T-helper 1 cell treated with Interleukin-12 subunit alpha and Interleukin-12 subunit beta and Interleukin-4 antibody, amounts not matched to agents 30 ng/mL and 1 ng/mL, for 36 hours (primary cell): ENCODE results near the gene SVIP. TPM values are rescaled to one million over a fixed set of nuclear protein-coding genes. Genes with fewer than 3 reads are reported as not detected.

ENCODE experiments used
- intact Hi-C: fragments of 100-400 bp; cut with micrococcal nuclease; formaldehyde crosslinking; loops from one replicate; pipeline ENCODE4 v1.15.1; 2024
- total RNA-seq: library from RNA; stranded (reverse); gene quantifications from 2 replicates; pipeline ENCODE4 v1.2.3, GENCODE V29; 2022

The SVIP gene
- total RNA-seq: 34.2 and 37.1 TPM in 2 replicates

DNA sequence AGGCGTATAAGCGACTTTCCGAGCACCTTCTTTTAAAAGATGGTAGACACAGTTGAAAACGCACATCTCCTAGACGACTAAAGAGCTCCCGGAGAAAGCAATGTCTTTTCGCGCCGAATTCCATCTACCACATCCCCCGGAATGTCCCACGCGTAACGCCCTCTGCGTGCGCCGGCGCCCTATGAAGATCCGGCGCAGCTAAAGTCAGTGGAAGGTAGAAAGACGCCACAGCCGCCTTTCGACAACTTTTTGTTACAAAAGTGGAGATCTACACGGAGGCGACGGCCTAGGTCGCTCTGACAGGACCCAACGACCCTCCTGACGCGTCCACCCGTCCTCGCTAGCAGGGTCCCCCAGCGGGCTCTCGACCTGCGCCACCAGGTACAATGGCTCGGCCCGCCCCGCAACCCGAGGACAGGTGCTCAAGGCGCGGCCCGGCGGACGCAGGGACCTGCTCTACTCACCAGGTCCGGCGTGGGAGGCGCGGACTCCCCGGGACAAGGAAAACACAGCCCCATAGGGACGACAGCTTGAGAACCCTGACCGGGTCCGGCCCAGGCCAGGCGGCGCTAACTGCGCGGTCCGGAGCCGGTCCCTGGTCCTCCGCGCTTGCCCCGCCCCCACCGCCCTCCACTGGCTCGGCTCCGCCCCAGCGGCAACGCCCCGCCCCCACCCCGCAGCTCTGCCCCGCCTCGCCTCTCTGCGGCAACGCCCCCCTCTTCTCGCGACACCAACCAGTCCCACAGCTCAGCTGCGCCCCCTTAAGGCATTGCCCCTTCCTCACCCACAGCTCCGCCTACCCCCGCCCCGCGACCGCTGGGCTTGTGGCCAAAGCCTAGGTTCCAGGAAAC, at the start of gene SVIP:
Gene SVIP (minus strand): TSS at position 571 of the 851 bp plus-strand sequence. CDS start 53 bp downstream, at position 518.
- intact Hi-C loops: loop anchor here (1.0 to 2.0 kb wide), 4 partner anchors 43 to 495 kb away; partner anchors contain the start of gene FANCF

DNA sequence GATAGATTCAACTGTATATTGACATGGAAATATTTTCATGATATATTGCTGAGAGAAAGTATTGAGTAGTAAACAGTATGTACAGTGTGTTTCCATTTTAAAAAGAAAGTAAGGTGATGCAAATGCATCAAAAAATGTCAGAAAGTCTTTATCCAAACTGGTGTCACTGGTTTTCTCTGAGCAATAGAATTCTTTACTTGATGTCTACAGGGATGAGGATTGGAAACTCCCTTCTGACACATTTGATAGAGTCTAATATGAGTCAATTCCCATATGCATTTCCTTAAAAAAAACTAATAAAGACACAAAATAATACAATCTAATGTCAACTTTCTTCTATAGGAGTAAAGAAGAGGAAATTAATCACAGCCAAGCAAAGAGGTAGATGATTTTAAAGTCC, 49.0 kb upstream of the SVIP start:
- intact Hi-C loops: loop anchor here (5.0 to 10.0 kb wide), 2 partner anchors 144 to 666 kb away; no protein-coding TSS in a partner anchor

DNA sequence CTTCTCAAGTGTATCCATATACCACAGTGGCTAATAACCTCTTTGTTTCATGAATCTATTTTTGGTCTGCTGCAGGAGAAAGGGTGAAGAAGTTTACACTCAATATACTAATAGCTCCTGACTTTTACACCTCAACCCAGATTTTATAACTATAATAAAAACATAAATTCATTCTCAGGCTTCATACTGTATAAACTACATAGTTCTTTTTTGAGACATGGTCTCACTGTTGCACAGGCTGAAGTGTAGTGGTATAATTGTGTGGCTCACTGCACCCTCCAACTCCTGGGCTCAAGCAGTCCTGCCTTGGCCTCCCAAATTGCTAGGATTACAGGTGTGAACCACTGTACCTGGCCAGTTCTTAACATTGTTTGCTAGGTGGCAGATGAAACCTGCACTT, 48.4 kb upstream of the SVIP start:
- intact Hi-C loops: loop anchor here (5.0 to 10.0 kb wide), 2 partner anchors 144 to 667 kb away; no protein-coding TSS in a partner anchor

- intact Hi-C loops: loop anchor here (1.0 to 10.0 kb wide), 5 partner anchors 45 to 669 kb away; partner anchors contain the start of gene SVIP
Observed at GRCh38 chr11:22875869-22876473, 46.4 kb upstream of the SVIP start.

- intact Hi-C loops: no loop called here
Observed at GRCh38 chr11:22869325-22869724, 39.7 kb upstream of the SVIP start.

GRCh38 chr11:22860241-22860640, 30.6 kb upstream of the SVIP start, which contains the start of gene CCDC179:
Gene CCDC179, minus strand, starts transcription at chr11:22860474. Its CDS starts 53 bp downstream, at chr11:22860421.
- intact Hi-C loops: no loop called here

- intact Hi-C loops: no loop called here
Observed at GRCh38 chr11:22859756-22860155, 30.2 kb upstream of the SVIP start.

- intact Hi-C loops: no loop called here
Observed at GRCh38 chr11:22851477-22851876, 21.9 kb upstream of the SVIP start.

GRCh38 chr11:22846726-22847125, 17.1 kb upstream of the SVIP start:
- intact Hi-C loops: no loop called here

- intact Hi-C loops: no loop called here
Observed at GRCh38 chr11:22832315-22833015, 2.9 kb upstream of the SVIP start.

DNA sequence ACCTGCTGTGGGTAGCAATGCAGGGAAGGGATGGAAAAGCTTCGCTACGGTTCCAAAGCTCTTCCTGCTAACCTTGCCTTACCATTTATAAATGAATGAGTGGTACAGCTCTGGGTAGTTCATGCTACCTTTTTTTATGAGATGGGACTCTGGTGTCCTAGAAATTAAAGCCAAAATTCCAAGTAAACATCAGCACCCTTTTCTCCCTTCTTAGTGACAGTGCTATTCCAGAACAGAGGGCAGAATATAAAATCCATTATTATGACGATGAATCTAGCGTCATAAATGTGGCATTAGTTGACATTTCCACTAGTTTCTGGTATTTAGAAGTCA, 447 bp upstream of the SVIP start:
- intact Hi-C loops: no loop called here

GRCh38 chr11:22828373-22828772, 1.2 kb downstream of the SVIP start:
- intact Hi-C loops: loop anchor here (2.0 kb wide), 1 partner anchor 42 kb away; no protein-coding TSS in a partner anchor

- intact Hi-C loops: no loop called here
Observed at GRCh38 chr11:22822203-22822602, 7.4 kb downstream of the SVIP start.

DNA sequence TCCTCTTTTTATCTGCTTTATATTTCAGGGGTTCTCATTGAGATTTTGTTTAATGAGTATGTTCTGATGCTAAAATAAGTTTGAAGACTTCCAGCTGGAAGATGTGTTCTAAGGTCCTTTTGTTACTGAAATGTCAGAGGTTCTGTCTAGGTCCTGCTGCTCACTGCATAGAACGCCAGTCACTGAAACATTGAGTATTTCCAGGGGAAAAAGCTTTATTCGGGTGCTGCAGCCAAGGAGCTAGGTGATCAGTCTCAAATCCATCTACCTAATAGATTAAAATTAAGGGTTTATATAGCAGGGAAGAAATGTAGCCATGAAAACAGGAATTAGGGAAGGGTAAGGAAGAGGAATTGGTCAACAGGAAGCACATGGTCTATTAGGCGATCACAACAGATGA, 19.7 kb downstream of the SVIP start:
- intact Hi-C loops: no loop called here

GRCh38 chr11:22808571-22809197, 20.9 kb downstream of the SVIP start:
- intact Hi-C loops: no loop called here

- intact Hi-C loops: no loop called here
Observed at GRCh38 chr11:22807855-22808570, 21.6 kb downstream of the SVIP start.

GRCh38 chr11:22807391-22807790, 22.2 kb downstream of the SVIP start:
- intact Hi-C loops: no loop called here

GRCh38 chr11:22802861-22803260, 26.7 kb downstream of the SVIP start:
- intact Hi-C loops: no loop called here

DNA sequence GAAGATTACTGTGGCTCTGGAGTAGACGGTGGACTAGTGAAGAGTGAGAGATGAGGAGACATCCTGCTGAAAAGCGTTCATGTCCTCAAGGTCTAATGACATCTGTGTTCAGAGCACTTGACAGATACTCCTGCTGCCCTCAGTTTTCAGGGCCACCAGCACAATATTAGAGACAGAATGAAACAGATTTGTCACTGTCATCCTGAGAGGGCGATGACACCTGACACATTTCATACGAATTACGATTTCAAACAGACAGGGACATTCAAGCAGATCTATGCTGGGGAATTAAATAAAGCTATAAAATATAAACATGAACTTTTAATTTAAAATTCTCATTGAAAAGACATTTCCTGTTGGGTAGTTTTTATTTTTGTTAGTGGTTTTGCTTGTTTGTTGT, 29.1 kb downstream of the SVIP start:
- intact Hi-C loops: no loop called here

- intact Hi-C loops: no loop called here
Observed at GRCh38 chr11:22798901-22799300, 30.7 kb downstream of the SVIP start.

GRCh38 chr11:22797047-22797446, 32.6 kb downstream of the SVIP start:
- intact Hi-C loops: no loop called here
